K562 (cell line): ENCODE measurements around the gene NR5A2. TPM values are rescaled to one million over a fixed set of nuclear protein-coding genes. Genes with fewer than 3 reads are reported as not detected.
A peak's percentile ranks its signal among the peaks of the same experiment; 100 is the strongest.

Source experiments
- ATAC-seq: fragments of 200-7000 bp; cut with Tn5 transposase; 3 replicates; pipeline ENCODE4 v1.9.1; 2020; ENCODE audit warnings: moderate library complexity
- BruUV-seq: library from RNA; stranded (reverse); fragments of 400-500 nt; replicated peaks from 2 replicates; lab custom pipeline; 2021; lab: Mats Ljungman, UMichigan
- CTCF ChIA-PET: fragments of 300-600 bp; formaldehyde crosslinking; extraction: SDS; loops from one replicate; lab custom pipeline; 2021; ENCODE audit warnings: low intra/inter-chr PET ratio; lab: Yijun Ruan, JAX
- POLR2A ChIA-PET: fragments of 300-600, 350-650 bp; sonication (Branson Sonifier 250); formaldehyde crosslinking; extraction: SDS; loops from one replicate; lab custom pipeline; 2021; ENCODE audit warnings: antibody characterized with exemption, inconsistent platforms; lab: Yijun Ruan, JAX
- DNase-seq, 4 experiments: peaks; one replicate each; pipeline versions ENCODE4 v3.0.0 to v3.0.0-alpha.2; 2011 to 2018; ENCODE audit warnings: low spot score in 3 of 4, mixed read lengths in 3 of 4; ENCODE audit errors: extremely low read depth in 1 of 4
- FAIRE-seq: peaks from 2 replicates; lab custom pipeline; 2011; peaks lifted over from hg19 to GRCh38; lab: Jason Lieb, UNC
- H2AFZ ChIP-seq: 2 replicates; pipeline ENCODE4 v1.6.0; 2011; ENCODE audit warnings: low read depth, low read length, control low read depth, inconsistent platforms
- H3K27ac ChIP-seq: fragments of 200-600 bp; 3 replicates; pipeline ENCODE4 v1.8.0; 2011; ENCODE audit warnings: low read depth, mild to moderate bottlenecking, control low read depth, inconsistent platforms, low read length, moderate library complexity, mixed read lengths; ENCODE audit errors: extremely low read depth
- H3K27me3 ChIP-seq, 2 experiments: fragments of 300-600 bp in 1 of 2; 2 replicates in 1 of 2; 3 replicates in 1 of 2; pipeline versions ENCODE4 v1.6.0 to v1.8.0; 2011; ENCODE audit warnings: inconsistent platforms in 2 of 2, low read length in 2 of 2, mild to moderate bottlenecking in 1 of 2, mixed read lengths in 1 of 2, moderate library complexity in 1 of 2; ENCODE audit not compliant: control insufficient read depth in 2 of 2, insufficient read depth in 2 of 2
- H3K36me3 ChIP-seq: fragments of 300-600 bp; 3 replicates; pipeline ENCODE4 v1.8.0; 2011; ENCODE audit warnings: mild to moderate bottlenecking, low read length, inconsistent platforms; ENCODE audit not compliant: control insufficient read depth, insufficient read depth
- H3K4me1 ChIP-seq, 2 experiments: fragments of 200-600 bp in 1 of 2; replicated peaks in 1 of 2; 2 replicates in 1 of 2; 3 replicates in 1 of 2; pipeline versions ENCODE4 v1.5.1 to v1.8.0; 2011; ENCODE audit warnings: inconsistent platforms in 2 of 2, low read length in 2 of 2, mild to moderate bottlenecking in 1 of 2, mixed read lengths in 1 of 2, moderate library complexity in 1 of 2; ENCODE audit not compliant: control insufficient read depth in 2 of 2, insufficient read depth in 2 of 2
- H3K4me2 ChIP-seq: 2 replicates; pipeline ENCODE4 v1.6.1; 2011; ENCODE audit warnings: low read length, control low read depth, inconsistent platforms, mixed read lengths; ENCODE audit not compliant: insufficient read depth
- H3K4me3 ChIP-seq: fragments of 200-600 bp; sonication (generic), shearing (Covaris generic); 2 replicates; pipeline ENCODE4 v1.5.1; 2016; ENCODE audit warnings: control low read depth, inconsistent platforms
- H3K79me2 ChIP-seq: fragments of 200-600 bp; 3 replicates; pipeline ENCODE4 v1.8.0; 2011; ENCODE audit warnings: low read length, inconsistent platforms; ENCODE audit not compliant: control insufficient read depth, insufficient read depth
- H3K9ac ChIP-seq, 2 experiments: 2 replicates each; pipeline versions ENCODE4 v1.6.0 to v1.6.1; 2011; ENCODE audit warnings: low read depth in 2 of 2, low read length in 2 of 2, control low read depth in 1 of 2, inconsistent platforms in 1 of 2, mild to moderate bottlenecking in 1 of 2, mixed read lengths in 1 of 2; ENCODE audit not compliant: insufficient read depth in 1 of 2
- H3K9me1 ChIP-seq: one replicate; pipeline ENCODE4 v1.6.0; 2011; ENCODE audit warnings: inconsistent platforms, mild to moderate bottlenecking, low read length, moderate library complexity; ENCODE audit not compliant: control insufficient read depth, insufficient read depth
- H3K9me3 ChIP-seq: replicated peaks from 2 replicates; pipeline ENCODE4 v1.5.1; 2011; ENCODE audit warnings: low read depth, low read length, inconsistent platforms; ENCODE audit not compliant: control insufficient read depth, insufficient read depth
- H4K20me1 ChIP-seq: replicated peaks from 2 replicates; pipeline ENCODE4 v1.6.1; 2011; ENCODE audit warnings: low read length, inconsistent platforms, mixed read lengths; ENCODE audit not compliant: control insufficient read depth, insufficient read depth
- ASH1L ChIP-seq: fragments of 450-650 bp; IDR thresholded peaks from 2 replicates; pipeline ENCODE4 v1.6.1; 2018; ENCODE audit warnings: borderline replicate concordance, mild to moderate bottlenecking, low read depth; ENCODE audit not compliant: partially characterized antibody
- CBX8 ChIP-seq: fragments of 200-600 bp; sonication (generic); IDR thresholded peaks from 2 replicates; pipeline ENCODE4 v1.6.1; 2012; ENCODE audit warnings: borderline replicate concordance, mixed run types, low read depth, mild to moderate bottlenecking, moderate library complexity, mixed read lengths, low read length, control low read depth, inconsistent platforms; ENCODE audit not compliant: poor library complexity, severe bottlenecking; ENCODE audit errors: extremely low read depth
- FOXO4 ChIP-seq: fragments of 450-650 bp; formaldehyde crosslinking; IDR thresholded peaks from 2 replicates; pipeline ENCODE4 v1.4.0; 2020; ENCODE audit warnings: mild to moderate bottlenecking, moderate library complexity
- PATZ1 ChIP-seq: fragments of 250-450 bp; sonication (Bioruptor Pico); IDR thresholded peaks from 2 replicates; pipeline ENCODE4 v1.5.0; 2020; ENCODE audit warnings: mild to moderate bottlenecking, borderline replicate concordance
- POLR2H ChIP-seq: IDR thresholded peaks from 2 replicates; pipeline ENCODE4 v1.6.1; 2016; ENCODE audit warnings: missing genetic modification characterization, low read depth, mild to moderate bottlenecking, control low read depth, missing compliant biosample characterization, moderate library complexity
- RHOXF2B ChIP-seq: fragments of 250-450 bp; sonication (Bioruptor Pico); conservative IDR thresholded peaks from 2 replicates; pipeline ENCODE4 v1.5.1; 2021
- SLC30A9 ChIP-seq: fragments of 250-450 bp; sonication (Bioruptor Pico); IDR thresholded peaks from 2 replicates; pipeline ENCODE4 v1.8.0; 2022; ENCODE audit warnings: mild to moderate bottlenecking, moderate library complexity
- STAT5A ChIP-seq: IDR thresholded peaks from 2 replicates; pipeline ENCODE4 v1.6.1; 2012; ENCODE audit warnings: low read length, inconsistent platforms, borderline replicate concordance
- TAF15 ChIP-seq: fragments of 200-400 bp; formaldehyde crosslinking; IDR thresholded peaks from 2 replicates; pipeline ENCODE4 v1.6.1; 2017; ENCODE audit warnings: mild to moderate bottlenecking, low read depth, low read length, moderate library complexity
- TSC22D4 ChIP-seq: fragments of 450-650 bp; IDR thresholded peaks from 2 replicates; pipeline ENCODE4 v1.6.1; 2016; ENCODE audit warnings: missing genetic modification characterization, missing biosample characterization, control low read depth
- ZBTB7A ChIP-seq: IDR thresholded peaks from 2 replicates; pipeline ENCODE4 v1.6.1; 2011; ENCODE audit warnings: low read depth, mild to moderate bottlenecking, low read length, moderate library complexity, borderline replicate concordance; ENCODE audit not compliant: control insufficient read depth
- ZNF143 ChIP-seq: sonication (generic); formaldehyde crosslinking; IDR thresholded peaks from 2 replicates; pipeline ENCODE4 v1.9.0; 2022; ENCODE audit warnings: mild to moderate bottlenecking, missing genetic modification reagents
- WGBS: fragments of 100-300 bp; shearing (Covaris generic); methylation state at CpG from one replicate; pipeline ENCODE4 v1.1.6; 2016; ENCODE audit warnings: low coverage, mixed read lengths; ENCODE audit not compliant: insufficient coverage; ENCODE audit errors: missing lambda C conversion rate; 5-methylcytosine and 5-hydroxymethylcytosine counted together
- in situ Hi-C: fragments of 300-500 bp; cut with MboI; formaldehyde crosslinking; loops from 4 replicates; pipeline ENCODE4 v1.15.0; 2018; ENCODE audit warnings: inconsistent platforms, mixed read lengths
- intact Hi-C: fragments of 100-400 bp; cut with micrococcal nuclease; formaldehyde crosslinking; loops from 2 replicates; pipeline ENCODE4 v1.14.2; 2022
- polyA plus RNA-seq, 8 experiments: library from polyadenylated mRNA; depleted of rRNA in 4 of 8; stranded (reverse) in 5 of 8; unstranded in 3 of 8; fragments of >200 nt; fragmentation: Nextera tagmentation in 2 of 8; fragmentation: Illumina TruSeq in 1 of 8; extraction: Ambion mirVana in 2 of 8; extraction: Trizol in 1 of 8; gene quantifications; 2 replicates each; pipeline versions ENCODE4 v1.2.1 to v1.2.3, GENCODE V29; 2011 to 2014; ENCODE audit warnings: inconsistent platforms in 1 of 8, missing spikeins in 1 of 8
- total RNA-seq, 7 experiments: library from RNA; depleted of rRNA in 6 of 7; stranded (reverse); fragments of >200 nt in 6 of 7; fragmentation: Illumina TruSeq in 2 of 7; extraction: Trizol in 2 of 7; gene quantifications; 2 replicates each; pipeline versions ENCODE4 v1.2.1 to v1.2.3, GENCODE V29; 2011 to 2021; ENCODE audit warnings: low replicate concordance in 1 of 7

Gene NR5A2
- total and polyA plus RNA-seq, 9 of the 15 experiments (the other 6 are each of a cell fraction or from before 2014, with no cell fraction given): 0.13 to 0.40 (median 0.29) TPM

- H3K27me3 ChIP-seq: 0 out of 5 replicates have a peak, but pooled peaks cover 0 to 5% of the 10 kb centered on the region in 2 experiments
- no peak overlapping the region for H3K27ac ChIP-seq
- intact Hi-C loops: loop anchor here (5.0 kb wide), 1 partner anchor 45 kb away; no protein-coding TSS in a partner anchor
- H3K9me1 ChIP-seq: no peaks in the 10 kb centered on the region
- peak overlapping the region; percentile 47 for H2AFZ ChIP-seq
- no peak overlapping the region for H3K4me3 ChIP-seq
- H3K9me3 ChIP-seq: no peaks in the 10 kb centered on the region
- DNase-seq (no peak), ATAC-seq (no peak), FAIRE-seq (no peak)
- no peak overlapping the region for H3K9ac ChIP-seq
- H3K4me2 ChIP-seq: no peak overlapping the region
- BruUV-seq: no TSS peak
- H3K36me3 ChIP-seq: no peaks in the 10 kb centered on the region
- WGBS: 15% methylated on average over 7 of the region's 7 CpGs
- CTCF ChIA-PET: no interaction called here
- in situ Hi-C loops: no loop called here
- H3K4me1 ChIP-seq: no peaks in the 10 kb centered on the region
- POLR2A ChIA-PET: no interaction called here
- TF ChIP-seq FOXO4 (CRISPR knock-in tag) (no peak), TAF15 (no peak), ZBTB7A (no peak)
- no peaks in the 10 kb centered on the region for H4K20me1 ChIP-seq
- no peaks in the 10 kb centered on the region for H3K79me2 ChIP-seq
Measured at GRCh38 chr1:200182701-200183100, 155.2 kb downstream of the NR5A2 start.

- H3K79me2 ChIP-seq: no peaks in the 10 kb centered on the region
- no peak overlapping the region for H3K4me3 ChIP-seq
- no peaks in the 10 kb centered on the region for H3K9me1 ChIP-seq
- DNase-seq (no peak), ATAC-seq (no peak), FAIRE-seq (no peak)
- WGBS: 30% methylated on average over 2 of the region's 2 CpGs
- no peaks in the 10 kb centered on the region for H4K20me1 ChIP-seq
- no peaks in the 10 kb centered on the region for H3K9me3 ChIP-seq
- no peaks in the 10 kb centered on the region for H3K4me1 ChIP-seq
- H3K36me3 ChIP-seq: no peaks in the 10 kb centered on the region
- H3K27me3 ChIP-seq: 0 out of 5 replicates have a peak, but pooled peaks cover 0 to 5% of the 10 kb centered on the region in 2 experiments
- H3K4me2 ChIP-seq: no peak overlapping the region
- no peak overlapping the region for H3K27ac ChIP-seq
- POLR2A ChIA-PET: no interaction called here
- H3K9ac ChIP-seq: no peak overlapping the region
- in situ Hi-C loops (no loop called here), intact Hi-C loops (loop anchor here (5.0 kb wide), 1 partner anchor 46 kb away; no protein-coding TSS in a partner anchor)
- H2AFZ ChIP-seq: no peak overlapping the region
- no TSS peak for BruUV-seq
- CTCF ChIA-PET: no interaction called here
- TF ChIP-seq PATZ1 (CRISPR knock-in tag) (no peak), RHOXF2B (CRISPR knock-in tag) (no peak), TSC22D4 (tag) (no peak), ASH1L (no peak), STAT5A (no peak), POLR2H (tag) (no peak), SLC30A9 (CRISPR knock-in tag) (no peak), CBX8 (no peak), ZNF143 (CRISPR knock-in tag) (no peak)
Measured at GRCh38 chr1:200183637-200184036, 156.1 kb downstream of the NR5A2 start.
